Activated T-cell treated with anti-CD3 and anti-CD28 coated beads for 4 hours (primary cell): ENCODE results near the gene ZMYND8.
"Not testable (repeated sequence)": the region's sequence is repeated elsewhere in the genome, so short reads cannot be mapped to it uniquely, and the experiment has no call there.

ENCODE experiments used
- DNase-seq: peaks from one replicate; pipeline ENCODE4 v3.0.0-alpha.2; 2020

ZMYND8 gene

DNA sequence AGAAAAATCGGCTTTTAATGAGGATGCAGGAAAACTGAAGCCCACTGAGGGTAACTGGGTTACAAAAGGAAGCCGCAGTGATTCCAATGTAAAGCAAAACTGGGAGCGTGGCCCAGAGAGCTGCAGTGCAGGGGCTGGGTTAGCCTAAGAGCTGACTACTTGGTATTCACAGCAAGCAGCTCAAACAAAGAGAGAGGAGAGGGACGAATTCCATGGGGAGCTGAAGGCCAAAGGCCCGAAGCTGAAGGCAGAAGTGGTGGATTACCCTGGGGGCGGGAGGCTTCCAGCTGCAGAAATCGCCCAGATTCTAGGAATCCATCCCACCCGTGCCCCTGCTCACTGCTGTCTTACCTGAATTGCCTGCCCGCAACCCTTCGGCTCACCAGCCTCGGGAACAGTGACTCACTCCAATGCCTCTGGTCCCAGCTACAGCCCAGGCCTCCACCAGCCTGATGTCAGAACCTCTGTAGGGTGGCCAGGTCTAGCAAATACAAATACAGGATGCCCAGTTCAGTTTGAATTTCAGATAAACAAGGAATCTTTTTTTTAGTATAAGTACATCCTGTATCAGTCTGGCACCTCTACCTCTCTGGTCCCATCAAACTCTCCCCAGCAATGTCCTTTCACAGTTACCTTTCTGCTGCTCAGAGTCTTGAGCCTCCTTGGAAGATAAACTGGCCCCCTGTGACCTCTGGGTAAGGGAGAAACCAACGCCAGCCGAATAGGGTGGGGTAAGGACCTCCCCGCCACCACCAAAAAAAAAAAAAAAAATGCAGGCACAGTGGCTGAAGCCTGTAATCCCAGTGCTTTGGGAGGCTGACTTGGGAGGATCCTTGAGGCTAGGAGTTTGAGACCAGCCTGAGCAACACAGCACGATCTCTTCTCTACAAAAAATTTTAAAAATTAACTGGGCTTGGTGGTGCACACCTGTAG is 14.6 kb upstream of the ZMYND8 start:
- no peak for DNase-seq

DNA sequence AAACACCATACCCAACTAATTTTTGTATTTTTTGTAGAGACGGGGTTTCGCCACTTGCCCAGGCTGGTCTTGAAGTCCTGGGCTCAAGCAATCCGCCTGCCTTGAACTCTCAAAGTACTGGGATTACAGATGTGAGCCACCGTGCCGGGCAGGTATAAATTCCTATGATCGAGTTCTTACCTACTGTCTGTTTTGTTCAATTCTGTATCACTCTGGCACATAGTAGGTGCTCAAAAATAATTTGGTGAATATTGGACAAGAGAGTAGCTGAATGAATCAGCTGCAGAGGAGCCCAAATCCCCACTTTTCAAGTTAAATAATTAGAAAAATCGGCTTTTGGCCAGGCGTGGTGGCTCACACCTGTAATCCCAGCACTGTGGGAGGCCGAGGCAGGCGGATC is 13.7 kb upstream of the ZMYND8 start:
- DNase-seq: no peak

DNA sequence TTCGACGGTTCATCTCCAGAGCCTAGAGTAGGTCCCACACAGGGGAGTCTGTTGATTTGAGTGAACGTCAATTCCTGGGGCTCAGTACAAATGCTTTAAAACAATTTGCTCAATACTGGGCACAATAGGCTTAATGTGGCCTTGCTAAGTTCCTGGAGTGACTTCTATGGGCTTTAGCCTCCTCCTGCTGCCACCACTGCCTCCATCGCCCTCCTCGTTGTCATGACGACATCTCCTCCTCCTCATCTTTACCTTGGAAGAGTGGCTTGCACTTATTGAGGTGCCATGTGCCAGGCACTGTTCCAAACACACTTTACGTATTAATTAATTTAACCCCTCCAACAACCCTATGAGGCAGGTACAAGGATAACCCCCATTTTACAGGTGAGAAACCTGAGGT is 11.8 kb upstream of the ZMYND8 start:
- DNase-seq: no peak

GRCh38 chr20:47366301-47366700 is 9.8 kb upstream of the ZMYND8 start:
- not testable (repeated sequence) for DNase-seq

DNA sequence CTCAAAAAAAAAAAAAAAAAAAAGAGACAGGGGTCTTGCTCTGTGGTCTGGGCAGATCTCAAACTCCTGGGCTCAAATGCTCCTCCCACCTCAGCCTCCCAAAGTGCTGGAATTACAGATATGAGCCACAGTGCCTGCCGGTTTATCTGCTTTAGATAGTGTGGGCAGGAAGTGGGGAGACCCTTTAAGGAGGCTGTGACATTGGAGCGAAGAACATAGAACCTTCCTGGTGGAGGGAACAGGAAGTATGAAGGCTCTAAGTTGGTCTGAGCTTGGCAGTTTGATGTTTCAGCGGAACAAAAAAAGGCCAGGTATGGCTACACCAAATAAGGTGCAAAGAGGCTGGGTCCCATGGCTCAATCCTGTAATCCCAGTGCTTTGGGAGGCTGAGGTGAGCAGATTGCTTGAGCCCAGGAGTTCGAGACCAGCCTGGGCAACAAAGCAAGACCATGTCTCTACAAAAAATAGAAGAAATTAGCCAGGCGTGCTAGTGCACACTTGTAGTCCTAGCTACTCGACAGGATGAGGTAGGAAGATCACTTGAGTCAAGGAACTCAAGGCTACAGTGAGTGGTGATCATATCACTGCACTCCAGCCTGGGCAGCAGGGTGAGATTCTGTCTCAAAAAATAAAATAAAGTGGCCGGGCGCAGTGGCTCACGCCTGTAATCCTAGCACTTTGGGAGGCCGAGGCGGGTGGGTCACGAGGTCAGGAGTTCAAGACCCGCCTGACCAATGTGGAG is 8.7 kb upstream of the ZMYND8 start:
- no peak for DNase-seq

DNA sequence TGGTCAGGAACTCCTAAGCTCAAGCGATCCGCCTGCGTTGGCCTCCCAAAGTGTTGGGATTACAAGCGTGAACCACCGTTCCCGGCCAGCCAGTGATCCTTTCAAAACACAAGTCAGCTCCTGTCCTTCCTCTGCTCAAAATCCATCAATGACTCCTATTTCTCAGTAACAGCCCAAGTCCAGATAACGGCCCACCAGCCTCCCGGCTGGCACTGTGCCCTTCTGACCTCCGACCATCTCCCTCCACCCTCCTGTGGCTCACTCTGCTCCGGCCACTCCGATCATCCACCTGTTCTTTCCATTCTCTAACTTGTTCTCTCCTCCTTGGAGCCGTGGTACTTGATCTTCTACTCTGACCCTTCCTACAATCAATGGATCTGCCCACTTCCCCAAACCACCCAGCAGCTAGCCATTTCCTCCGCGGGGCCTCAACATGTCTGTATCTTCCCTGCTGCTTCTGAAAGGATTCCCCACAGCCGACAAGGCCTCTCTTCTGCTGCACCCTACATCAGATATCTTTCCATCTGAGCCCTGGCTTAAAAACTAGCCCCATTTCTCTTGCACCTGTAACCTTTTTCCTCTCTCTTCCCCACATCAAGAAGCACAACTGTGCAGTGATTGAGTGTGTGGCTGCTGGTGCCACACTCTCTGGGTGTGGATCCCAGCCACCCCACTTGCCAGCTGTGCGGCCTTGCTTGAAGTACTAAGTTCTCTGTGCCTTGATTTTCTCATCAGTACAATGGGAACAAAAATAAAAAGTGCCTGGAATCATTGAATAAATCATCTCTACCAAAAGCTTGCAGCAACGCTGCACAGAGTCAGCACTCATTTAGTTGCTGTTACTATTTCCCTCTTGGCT is 6.1 kb upstream of the ZMYND8 start:
- DNase-seq: no peak

GRCh38 chr20:47361057-47361915 is 4.8 kb upstream of the ZMYND8 start:
- DNase-seq: no peak

DNA sequence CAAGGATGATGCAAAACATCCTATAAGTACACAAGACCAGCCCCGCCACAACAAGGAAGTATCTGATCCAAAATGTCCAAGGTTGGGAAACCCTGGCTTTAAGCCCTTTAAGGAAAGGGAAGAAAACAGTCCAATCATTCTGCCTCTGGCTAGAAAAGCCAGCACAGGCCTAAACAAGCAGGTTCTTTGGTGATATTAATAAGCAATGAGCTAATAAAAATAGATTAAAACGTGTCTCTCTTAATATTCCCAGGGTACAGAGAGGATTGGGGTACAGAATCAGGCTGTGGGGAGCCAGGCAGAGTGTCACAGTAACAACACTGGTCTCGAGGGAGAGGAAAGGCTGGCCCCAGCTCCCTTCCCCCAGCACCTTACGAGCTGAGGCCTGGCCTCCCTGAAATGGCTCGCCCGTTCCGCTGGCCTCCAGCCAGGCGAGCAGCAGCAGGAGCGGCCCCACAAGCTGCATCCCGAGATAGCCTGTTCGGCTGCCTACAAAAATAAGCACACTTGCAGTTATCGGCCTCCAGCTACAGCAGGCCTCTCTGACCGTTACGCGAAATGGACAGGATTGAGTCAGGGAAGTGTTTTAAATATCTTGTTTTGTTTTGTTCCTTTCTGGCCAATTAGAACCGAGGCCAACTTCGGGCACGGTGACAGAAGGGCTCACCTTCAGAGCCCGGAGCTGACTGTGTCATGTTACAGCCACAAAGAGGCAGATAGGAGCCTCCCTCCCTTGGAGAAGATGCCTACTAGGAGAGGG is 4.0 kb upstream of the ZMYND8 start:
- no peak for DNase-seq

- no peak for DNase-seq
Measured at GRCh38 chr20:47359530-47360296, 3.2 kb upstream of the ZMYND8 start.

DNA sequence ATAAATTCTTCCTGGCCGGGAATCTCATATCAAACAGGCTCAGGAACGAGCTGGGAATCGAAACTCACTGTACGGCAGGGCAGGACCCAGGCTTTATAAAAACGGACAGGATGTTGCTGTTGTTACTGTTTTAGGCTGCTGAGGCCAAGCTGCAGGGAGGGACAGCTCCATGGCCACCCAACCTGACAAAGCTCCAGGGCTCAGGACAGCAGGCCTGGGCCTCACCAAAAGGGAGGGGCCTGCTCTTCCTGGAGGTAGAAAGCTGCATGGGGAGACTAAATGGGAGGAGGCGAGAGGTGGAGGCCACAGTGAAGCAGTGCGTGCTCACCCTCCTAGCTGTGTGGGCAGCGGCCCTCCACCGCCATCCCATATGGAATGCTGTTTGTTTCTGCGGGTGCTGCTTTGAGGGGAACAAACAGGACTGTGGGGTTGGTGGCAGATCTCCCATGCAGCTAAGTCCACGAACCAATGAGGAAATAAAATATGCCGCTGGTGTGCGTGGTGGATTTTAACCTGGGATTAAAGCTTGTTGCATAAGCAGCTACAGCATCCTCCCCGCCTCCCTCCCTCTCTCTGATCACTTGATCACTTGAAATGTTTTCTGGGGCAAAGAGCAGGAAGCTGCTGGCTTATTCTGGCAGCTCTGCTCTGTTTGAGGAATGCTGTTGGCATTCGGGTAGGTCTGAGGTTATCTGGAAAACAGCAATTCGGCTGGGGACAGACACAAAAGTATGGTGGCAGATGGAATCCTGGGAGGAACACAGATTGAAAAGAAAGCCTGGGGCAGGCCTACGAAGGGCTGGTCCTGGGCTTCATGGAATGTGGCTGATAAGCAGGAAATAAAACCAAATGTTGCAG is 2.4 kb upstream of the ZMYND8 start:
- DNase-seq: no peak

GRCh38 chr20:47358039-47358671 is 1.7 kb upstream of the ZMYND8 start:
- no peak for DNase-seq

GRCh38 chr20:47357296-47358038 is 968 bp upstream of the ZMYND8 start:
- DNase-seq: peak; percentile 43

GRCh38 chr20:47356220-47356525 is 326 bp downstream of the ZMYND8 start:
- DNase-seq: no peak

- DNase-seq: no peak
Measured at GRCh38 chr20:47355489-47356219, 845 bp downstream of the ZMYND8 start.

DNA sequence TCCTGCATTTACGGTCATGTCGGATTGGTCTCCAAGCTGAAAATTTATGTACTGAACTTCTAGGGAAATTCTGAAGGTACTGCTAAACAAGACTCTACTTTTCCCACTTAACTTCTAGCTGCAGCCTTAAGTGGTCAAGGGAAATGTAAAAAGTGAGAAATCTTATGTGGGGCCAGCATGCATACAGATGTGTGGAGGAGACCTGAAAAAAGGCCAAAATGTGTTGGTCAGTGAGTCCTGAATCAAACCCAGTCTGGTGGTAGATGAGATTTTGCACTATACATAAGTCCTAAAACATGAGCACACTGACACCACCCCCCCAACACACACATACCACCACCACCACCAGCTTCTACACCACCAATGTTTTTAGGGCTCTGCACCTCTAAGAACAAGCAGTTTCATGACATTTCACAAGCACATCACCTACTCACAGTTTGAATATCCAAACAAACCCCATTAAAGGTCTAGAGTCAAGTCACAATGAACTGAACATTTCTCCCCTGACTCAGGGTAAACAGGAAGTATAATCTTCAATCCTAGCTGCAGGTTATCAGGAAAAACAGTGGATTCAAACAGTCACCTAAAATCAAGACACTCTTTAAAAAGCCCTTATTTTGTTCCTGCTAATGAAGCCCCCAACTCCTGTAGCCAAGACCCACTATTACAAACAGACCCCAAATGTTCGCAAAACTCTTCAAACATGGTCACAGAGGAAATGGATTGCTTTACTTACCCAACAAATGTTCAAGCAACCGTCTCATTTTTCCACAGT is 1.6 kb downstream of the ZMYND8 start:
- no peak for DNase-seq

DNA sequence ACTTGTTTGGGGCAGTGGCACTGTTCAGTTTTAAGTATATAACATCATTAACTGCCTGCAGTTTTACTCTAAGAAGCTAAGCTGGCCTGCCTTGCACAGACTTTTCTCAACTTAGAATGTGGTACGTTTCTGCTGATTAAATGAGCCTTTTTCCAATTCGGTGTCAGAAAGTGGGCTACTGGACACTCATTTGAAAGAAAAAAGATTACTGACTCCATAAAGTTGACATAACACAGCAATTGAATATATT is 2.1 kb downstream of the ZMYND8 start:
- DNase-seq: no peak
